HFFc6 (cell line): ENCODE data around the gene PEX11A. TPM values are rescaled to one million over a fixed set of nuclear protein-coding genes. Genes with fewer than 3 reads are reported as not detected.

Source experiments
- DNase-seq: peaks from one replicate; pipeline ENCODE4 v3.0.0-alpha.2; 2018
- H3K27ac Mint-ChIP-seq: 2 replicates; pipeline ENCODE4 v1.8.0; 2020; ENCODE audit warnings: mild to moderate bottlenecking, mixed read lengths
- H3K27me3 Mint-ChIP-seq: 2 replicates; pipeline ENCODE4 v1.8.0; 2021; ENCODE audit warnings: mild to moderate bottlenecking, moderate library complexity, mixed read lengths; ENCODE audit not compliant: insufficient read depth
- H3K36me3 Mint-ChIP-seq: 2 replicates; pipeline ENCODE4 v1.8.0; 2021; ENCODE audit warnings: low read depth, mixed read lengths
- H3K4me1 Mint-ChIP-seq: 2 replicates; pipeline ENCODE4 v1.8.0; 2020; ENCODE audit warnings: low read depth, mixed read lengths
- H3K4me3 Mint-ChIP-seq: 2 replicates; pipeline ENCODE4 v1.8.0; 2020; ENCODE audit warnings: mild to moderate bottlenecking, moderate library complexity, mixed read lengths
- H3K9me3 Mint-ChIP-seq: 2 replicates; pipeline ENCODE4 v1.8.0; 2020; ENCODE audit warnings: mild to moderate bottlenecking, mixed read lengths
- total RNA-seq, 6 experiments: library from RNA; stranded (reverse); fragmentation: NEBNext Ultra II Directional; extraction: Animal tissue kit (Norgen Biotek cat#: 25700); gene quantifications; 2 replicates in 1 of 6; 3 replicates in 5 of 6; pipeline ENCODE4 v1.2.3, GENCODE V29; 2021
- TF ChIP-seq, protein P1 (sequence below): fragments of 200-600 bp; sonication (generic); IDR thresholded peaks from 2 replicates; pipeline ENCODE4 v1.5.0; 2021; ENCODE audit warnings: antibody characterized with exemption, mild to moderate bottlenecking

Gene PEX11A
- total RNA-seq, 6 experiments from 2014 or later = 2.1 to 4.6 (median 3.0) TPM

DNA sequence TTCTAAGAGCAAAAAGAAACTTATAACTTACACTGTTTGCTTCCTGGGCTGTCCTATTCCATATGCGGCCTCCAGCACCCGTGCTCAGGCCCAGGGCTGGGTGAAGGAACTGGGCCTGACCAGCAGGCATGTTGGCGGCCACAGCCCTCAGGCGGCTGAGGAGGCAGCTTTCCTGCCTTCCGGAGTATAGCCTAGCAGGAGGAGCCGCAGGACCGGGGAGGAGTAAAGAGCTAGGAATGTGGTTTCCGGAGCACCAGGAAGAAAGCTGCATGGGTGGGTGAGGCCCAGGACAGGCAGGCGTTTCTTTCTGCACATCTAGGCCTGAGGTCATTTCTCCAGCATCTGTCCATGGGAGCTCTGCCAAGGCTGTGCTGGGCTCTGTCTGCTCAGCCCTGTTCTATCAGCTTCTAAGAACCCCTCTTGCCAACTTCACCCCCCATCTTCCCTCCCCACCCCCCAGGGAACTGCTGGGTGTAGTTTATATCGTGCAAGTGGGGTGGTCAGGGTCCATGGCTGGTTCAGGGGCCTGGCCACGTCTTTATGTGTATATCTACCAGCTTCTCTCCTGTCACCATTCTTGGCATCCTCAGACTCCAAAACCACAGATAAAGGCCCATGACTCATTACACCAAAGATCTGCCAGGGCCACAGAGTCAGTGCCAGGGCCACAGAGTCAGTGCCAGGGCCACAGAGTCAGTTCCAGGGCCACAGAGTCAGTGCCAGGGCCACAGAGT, 27.5 kb downstream of the PEX11A start:
- Mint-ChIP-seq H3K27me3 (no peaks in the 10 kb centered on the region; the same call in 1 of the 2 replicates), H3K27ac (peak overlapping the region; percentile 97), H3K4me3 (peak overlapping the region; percentile 87)

GRCh38 chr15:89660556-89660955, 30.0 kb downstream of the PEX11A start:
- Mint-ChIP-seq H3K9me3 (no peaks in the 10 kb centered on the region), H3K27ac (peak overlapping the region; percentile 45; the same call in 1 of the 2 replicates), H3K36me3 (peaks cover 20% of the 10 kb centered on the region), H3K27me3 (no peaks in the 10 kb centered on the region; the same call in 1 of the 2 replicates), H3K4me1 (peaks cover 64% of the 10 kb centered on the region), H3K4me3 (no peak overlapping the region)
- DNase-seq = no peak
- TF ChIP-seq, protein P1, sequence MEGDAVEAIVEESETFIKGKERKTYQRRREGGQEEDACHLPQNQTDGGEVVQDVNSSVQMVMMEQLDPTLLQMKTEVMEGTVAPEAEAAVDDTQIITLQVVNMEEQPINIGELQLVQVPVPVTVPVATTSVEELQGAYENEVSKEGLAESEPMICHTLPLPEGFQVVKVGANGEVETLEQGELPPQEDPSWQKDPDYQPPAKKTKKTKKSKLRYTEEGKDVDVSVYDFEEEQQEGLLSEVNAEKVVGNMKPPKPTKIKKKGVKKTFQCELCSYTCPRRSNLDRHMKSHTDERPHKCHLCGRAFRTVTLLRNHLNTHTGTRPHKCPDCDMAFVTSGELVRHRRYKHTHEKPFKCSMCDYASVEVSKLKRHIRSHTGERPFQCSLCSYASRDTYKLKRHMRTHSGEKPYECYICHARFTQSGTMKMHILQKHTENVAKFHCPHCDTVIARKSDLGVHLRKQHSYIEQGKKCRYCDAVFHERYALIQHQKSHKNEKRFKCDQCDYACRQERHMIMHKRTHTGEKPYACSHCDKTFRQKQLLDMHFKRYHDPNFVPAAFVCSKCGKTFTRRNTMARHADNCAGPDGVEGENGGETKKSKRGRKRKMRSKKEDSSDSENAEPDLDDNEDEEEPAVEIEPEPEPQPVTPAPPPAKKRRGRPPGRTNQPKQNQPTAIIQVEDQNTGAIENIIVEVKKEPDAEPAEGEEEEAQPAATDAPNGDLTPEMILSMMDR = no peak

More for the DNA sequence above, 27.5 kb downstream of the PEX11A start:
- Mint-ChIP-seq H3K36me3 (peaks cover 20% of the 10 kb centered on the region), H3K9me3 (no peaks in the 10 kb centered on the region), H3K4me1 (peaks cover 47% of the 10 kb centered on the region)
- DNase-seq = peak; percentile 96
- TF ChIP-seq, protein P1 = no peak

- Mint-ChIP-seq H3K9me3 (no peaks in the 10 kb centered on the region), H3K4me3 (no peak overlapping the region), H3K36me3 (peaks cover 20% of the 10 kb centered on the region), H3K4me1 (peaks cover 61% of the 10 kb centered on the region), H3K27me3 (peaks cover under 1% of the 10 kb centered on the region), H3K27ac (no peak overlapping the region)
- TF ChIP-seq, protein P1 = no peak
- no peak for DNase-seq
These were observed 31.3 kb downstream of the PEX11A start for GRCh38 chr15:89659295-89659694.

- peaks cover 25% of the 10 kb centered on the region for H3K36me3 Mint-ChIP-seq
- no peak overlapping the region for H3K4me3 Mint-ChIP-seq
- H3K9me3 Mint-ChIP-seq = no peaks in the 10 kb centered on the region
- H3K27me3 Mint-ChIP-seq = peaks cover 4% of the 10 kb centered on the region
- TF ChIP-seq, protein P1 = no peak
- no peak overlapping the region for H3K27ac Mint-ChIP-seq
- DNase-seq = no peak
- H3K4me1 Mint-ChIP-seq = peaks cover 63% of the 10 kb centered on the region
These were observed 32.8 kb downstream of the PEX11A start for GRCh38 chr15:89657686-89658200.

GRCh38 chr15:89656116-89656815, 34.3 kb downstream of the PEX11A start:
- Mint-ChIP-seq H3K36me3 (peaks cover 24% of the 10 kb centered on the region), H3K27me3 (peaks cover 4% of the 10 kb centered on the region), H3K4me1 (peaks cover 55% of the 10 kb centered on the region), H3K4me3 (no peak overlapping the region; the same call in 1 of the 2 replicates), H3K27ac (peak overlapping the region; percentile 84), H3K9me3 (no peaks in the 10 kb centered on the region)
- DNase-seq = peak; percentile 33
- TF ChIP-seq, protein P1 = no peak
